ENCODE data around the gene RAB3D.
A peak's percentile ranks its signal among the peaks of the same experiment; 100 is the strongest.
"Not testable (repeated sequence)": the region's sequence is repeated elsewhere in the genome, so short reads cannot be mapped to it uniquely, and the experiment has no call there.

RAB3D gene

GRCh38 chr19:11365557-11366117 is 26.2 kb upstream of the RAB3D start:
- no peak for DNase-seq (ENCODE audit: low spot score)

- no peak for DNase-seq (ENCODE audit: low spot score)
Measured at GRCh38 chr19:11364935-11365334, 25.5 kb upstream of the RAB3D start.

- no peak for DNase-seq (ENCODE audit: low spot score)
Measured at GRCh38 chr19:11364296-11364904, 24.9 kb upstream of the RAB3D start.

GRCh38 chr19:11363881-11364280 is 24.4 kb upstream of the RAB3D start:
- DNase-seq (ENCODE audit: low spot score): no peak

DNA sequence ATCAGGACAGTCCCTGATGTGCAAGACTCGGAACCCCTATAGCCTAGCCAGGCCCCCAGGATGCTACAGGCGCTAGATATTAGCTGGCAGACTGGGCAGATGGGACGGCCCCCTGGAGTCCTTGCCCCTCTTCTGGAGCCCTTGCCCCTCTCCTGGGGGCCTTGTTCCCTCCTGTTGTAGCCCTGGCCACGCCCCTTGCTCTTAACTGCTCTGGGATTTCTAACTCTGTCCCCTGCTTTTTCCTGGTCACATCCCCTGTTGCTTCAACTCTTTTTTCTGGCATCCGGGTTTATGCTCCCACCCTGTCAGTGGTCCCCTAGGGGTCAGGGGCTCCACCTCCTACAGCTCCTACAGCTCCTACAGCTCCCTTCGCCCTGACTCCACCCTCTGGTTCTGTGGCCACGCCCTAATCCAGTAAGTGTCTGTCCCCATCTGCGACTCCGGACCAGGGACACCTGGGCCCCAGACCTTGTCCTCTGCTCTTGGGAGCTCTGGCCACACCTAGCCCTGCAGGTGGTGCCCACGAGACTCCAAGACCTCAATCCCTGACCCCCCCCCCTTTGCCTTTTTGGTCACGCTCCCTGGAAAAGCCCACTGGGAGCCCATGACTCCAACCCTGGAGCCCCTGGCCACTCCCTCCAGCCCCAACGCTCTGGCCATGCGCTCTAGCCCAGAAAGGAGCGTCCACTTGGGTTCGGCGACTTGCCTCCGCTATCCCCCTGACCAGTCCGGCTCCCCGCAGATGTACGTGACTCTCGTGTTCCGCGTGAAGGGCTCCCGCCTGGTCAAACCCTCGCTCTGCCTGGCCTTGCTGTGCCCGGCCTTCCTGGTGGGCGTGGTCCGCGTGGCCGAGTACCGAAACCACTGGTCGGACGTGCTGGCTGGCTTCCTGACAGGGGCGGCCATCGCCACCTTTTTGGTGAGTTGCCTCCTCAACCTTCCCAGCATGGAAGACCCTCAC is 22.6 kb upstream of the RAB3D start:
- peak; percentile 77 for DNase-seq (ENCODE audit: low spot score)

DNA sequence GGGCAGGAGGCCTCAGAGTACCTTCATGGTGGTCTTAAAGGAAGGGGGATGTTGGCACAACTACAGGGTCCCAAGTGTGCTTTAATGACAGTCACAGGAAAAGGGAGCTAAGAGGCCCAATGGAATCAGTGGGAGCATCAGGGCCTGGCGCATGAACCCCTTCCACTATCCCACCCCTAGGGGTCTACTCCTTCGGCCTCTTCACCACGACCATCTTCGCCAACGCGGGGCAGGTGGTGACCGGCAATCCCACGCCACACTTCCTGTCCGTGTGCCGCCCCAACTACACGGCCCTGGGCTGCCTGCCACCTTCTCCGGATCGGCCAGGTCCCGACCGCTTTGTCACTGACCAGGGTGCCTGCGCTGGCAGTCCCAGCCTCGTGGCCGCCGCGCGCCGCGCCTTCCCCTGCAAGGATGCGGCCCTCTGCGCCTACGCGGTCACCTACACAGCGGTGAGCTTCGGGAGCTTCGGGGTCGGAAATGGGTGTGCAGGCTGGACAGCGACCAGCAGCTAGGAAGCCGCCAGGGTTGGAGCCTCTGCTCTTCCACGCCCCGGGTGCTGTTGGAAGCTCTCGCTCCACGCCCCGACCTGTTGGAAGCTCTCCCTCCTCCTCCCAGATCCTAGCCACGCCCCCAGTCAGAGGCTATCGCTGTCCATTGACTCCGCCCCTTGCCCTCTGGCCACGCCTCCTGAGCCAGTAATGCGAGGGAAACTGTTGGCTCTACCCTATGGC is 21.7 kb upstream of the RAB3D start:
- DNase-seq (ENCODE audit: low spot score): peak; percentile 94

GRCh38 chr19:11359421-11359820 is 20.0 kb upstream of the RAB3D start:
- no peak for DNase-seq (ENCODE audit: low spot score)

DNA sequence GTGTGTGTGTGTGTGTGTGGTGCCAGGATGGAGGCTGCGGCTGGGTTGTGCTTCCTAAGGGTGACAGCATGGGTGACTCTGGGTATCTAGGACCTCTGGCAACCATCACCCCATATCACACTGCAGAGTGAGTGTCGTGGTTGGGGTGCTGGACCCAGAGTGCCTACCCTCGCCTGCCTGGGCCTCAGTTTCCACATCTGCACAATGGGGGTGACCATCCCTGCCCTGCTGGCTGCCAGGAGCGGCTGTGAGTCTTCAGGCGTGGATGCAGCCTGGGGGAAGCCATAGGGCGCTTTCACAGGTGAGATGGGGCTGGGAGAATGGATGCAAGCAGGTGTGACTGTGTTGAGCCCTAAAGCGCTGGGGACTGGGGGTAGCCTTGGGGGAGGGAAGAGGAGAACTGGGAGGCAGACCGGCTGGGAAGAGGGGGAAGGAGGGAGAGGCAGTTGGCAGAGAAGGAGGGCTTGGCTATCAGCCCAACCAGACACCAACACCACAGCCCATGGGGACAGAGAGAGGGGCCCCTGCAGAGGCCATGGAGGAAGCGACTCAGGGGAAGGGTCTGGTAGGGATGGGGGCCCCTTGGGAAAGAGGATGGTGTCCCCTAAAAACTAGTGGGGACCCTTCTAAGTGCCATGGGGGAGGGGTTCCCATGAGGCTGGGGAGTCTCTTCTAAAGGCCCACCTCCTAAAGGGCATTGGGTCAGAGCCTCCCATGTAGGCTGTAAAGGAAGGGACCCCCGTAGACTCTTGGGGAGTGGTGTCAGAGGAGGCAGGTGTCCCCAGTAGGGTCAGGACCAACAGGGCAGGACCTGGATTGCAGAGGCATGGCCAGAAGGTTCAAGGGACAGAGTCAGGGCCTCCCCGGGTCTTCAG is 17.5 kb upstream of the RAB3D start:
- peak; percentile 3 for DNase-seq (ENCODE audit: low spot score)

DNA sequence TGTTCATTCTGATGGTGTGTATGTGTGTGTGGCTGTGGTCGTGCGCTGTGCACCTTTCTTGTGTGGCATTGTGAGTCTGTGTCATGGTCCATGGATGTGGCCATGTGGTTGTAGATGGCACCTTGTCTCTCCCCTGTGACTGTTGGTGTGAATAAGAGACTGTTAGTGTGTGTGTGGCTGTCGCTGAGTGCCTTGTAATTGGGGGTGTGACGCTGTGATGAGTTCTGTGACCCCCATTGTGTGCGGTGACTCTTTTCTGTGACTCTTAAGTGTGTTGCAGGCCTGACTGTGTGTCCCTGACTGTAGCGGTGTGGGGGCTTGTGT is 16.6 kb upstream of the RAB3D start:
- DNase-seq (ENCODE audit: low spot score): no peak

DNA sequence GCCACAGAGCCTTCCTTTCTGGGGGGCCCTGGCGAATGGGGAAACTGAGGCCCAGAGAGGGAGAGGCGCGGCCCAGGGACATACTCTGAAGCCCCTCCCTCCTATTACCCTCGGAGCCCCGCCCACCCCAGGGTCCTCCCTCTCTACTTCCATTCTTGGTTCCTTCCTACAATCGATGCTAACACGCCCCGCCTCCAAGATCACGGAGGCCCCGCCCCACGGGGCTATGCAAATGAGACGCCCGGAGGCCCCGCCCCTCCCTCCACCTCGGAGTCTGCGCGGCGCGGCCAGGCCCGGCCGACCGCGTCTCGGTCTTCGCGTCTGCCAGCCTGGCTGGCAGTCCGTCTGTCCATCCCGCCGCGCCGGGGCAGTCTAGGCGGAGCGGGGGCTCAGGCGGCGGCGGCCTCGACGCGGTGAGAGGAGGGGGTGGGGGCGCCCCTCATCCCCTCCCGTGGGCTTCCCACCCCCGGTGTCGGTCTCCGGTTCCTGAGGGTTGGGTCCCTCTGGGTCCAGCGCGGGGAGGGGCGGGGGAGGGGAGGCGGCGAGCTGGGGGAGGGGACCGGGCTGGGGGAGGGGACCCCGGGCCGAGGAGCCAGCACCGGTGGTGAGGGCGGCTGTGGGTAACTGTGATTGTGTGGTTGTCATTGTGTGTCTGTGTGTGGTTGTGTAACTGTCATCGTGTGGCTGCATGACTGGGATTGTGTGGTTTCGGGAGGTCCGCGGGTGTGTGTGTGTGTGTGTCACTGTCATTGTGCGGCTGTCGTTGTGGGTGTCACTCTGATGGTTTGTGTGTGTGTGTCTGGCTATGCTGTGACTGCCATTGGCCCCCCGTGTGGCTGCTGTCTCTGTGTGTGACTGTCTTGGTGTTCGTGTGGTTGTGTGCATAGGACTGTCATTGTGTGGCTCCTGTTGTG is 16.0 kb upstream of the RAB3D start, which contains the start of gene PLPPR2:
Gene PLPPR2 (plus strand): TSS at position 273 of the 914 bp plus-strand sequence. CDS start 2,242 bp downstream, outside the sequence.
- DNase-seq (ENCODE audit: low spot score): peak; percentile 96

- not testable (repeated sequence) for DNase-seq (ENCODE audit: low spot score)
Measured at GRCh38 chr19:11354102-11354501, 14.6 kb upstream of the RAB3D start.

GRCh38 chr19:11349171-11349570 is 9.7 kb upstream of the RAB3D start:
- DNase-seq (ENCODE audit: low spot score): no peak

DNA sequence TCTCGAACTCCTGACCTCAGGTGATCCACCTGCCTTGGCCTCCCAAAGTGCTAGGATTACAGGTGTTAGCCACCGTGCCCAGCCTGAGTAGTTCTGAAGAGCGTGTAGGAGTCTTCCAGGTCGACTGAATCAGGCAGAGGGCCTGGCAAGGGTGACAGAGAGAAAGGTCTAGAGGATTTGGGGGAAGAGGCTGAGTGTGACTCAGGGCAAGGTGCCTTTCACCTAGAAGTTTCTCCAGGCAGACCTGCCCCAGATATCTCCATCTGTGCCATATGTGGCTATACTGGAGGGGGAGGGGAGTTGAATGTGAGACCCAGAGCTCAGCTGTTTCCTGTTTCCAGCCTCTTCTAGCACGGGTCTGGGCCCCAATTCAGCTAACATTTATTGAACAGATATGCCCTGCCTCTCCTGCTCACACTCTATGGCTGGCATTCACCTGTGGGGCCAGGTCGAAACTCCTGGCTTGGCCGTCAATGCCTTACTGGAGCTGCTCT is 8.1 kb upstream of the RAB3D start:
- no peak for DNase-seq (ENCODE audit: low spot score)

- DNase-seq (ENCODE audit: low spot score): peak; percentile 94
Measured at GRCh38 chr19:11346104-11346940, 6.9 kb upstream of the RAB3D start, which contains the start of the genes CCDC159 and TMEM205. Gene CCDC159, plus strand, starts transcription at chr19:11346519. Its CDS starts 88 bp downstream, at chr19:11346607. Gene TMEM205, minus strand, starts transcription at chr19:11346268. Its CDS starts 649 bp downstream, at chr19:11345619.

- DNase-seq (ENCODE audit: low spot score): no peak
Measured at GRCh38 chr19:11345122-11345803, 5.8 kb upstream of the RAB3D start.

DNA sequence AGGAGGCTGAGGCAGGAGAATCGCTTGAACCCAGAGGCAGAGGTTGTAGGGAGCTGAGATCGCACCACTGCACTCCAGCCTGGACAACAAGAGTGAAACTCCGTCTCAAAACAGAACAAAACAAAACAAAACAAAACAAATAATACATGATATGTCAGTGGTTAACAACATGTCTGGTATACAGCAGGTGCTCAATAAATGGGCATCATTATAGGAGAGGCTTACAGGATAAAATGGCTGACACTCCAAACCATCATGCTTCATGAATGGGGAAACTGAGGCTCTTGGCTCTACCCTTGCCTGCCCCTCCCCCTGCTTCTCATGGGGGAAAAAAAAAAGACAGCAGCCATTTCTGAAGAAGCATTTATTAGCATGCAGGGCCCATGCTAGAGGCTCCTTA is 3.0 kb upstream of the RAB3D start:
- DNase-seq (ENCODE audit: low spot score): no peak

GRCh38 chr19:11340099-11340467 is 626 bp upstream of the RAB3D start:
- DNase-seq (ENCODE audit: low spot score): not testable (repeated sequence)

DNA sequence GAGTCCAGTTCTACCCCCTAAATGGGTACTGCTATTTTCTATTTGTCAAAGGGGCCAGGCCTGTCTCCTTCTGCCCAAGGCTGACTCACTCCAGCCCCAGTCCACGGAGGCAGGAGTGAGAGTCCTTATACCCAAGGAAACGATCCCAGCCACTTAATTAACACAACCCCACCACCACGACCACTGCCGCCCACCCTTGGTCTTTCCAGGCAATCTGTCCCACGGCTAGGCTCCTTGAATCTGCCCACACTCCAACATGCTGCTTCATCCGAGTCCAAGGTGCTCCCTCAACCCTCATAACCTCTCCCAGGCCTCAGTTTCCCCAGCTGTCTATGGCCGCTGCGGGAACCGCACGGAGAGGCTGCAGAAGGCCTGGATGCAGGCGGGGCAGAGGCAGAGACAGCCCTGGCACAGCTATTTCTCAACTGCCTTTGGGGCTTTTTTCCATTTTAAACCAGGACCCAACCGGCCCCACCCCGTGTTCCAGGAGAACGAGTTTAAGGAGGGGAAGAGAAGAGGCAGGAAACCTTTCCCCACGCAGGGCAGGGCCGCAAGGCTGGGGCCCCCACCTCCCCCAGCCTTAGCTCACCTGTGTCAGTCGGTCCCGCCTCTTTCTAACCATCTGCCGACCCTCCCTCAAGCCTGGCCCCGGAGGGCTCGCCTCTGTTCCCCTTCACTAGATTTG is 746 bp downstream of the RAB3D start:
- peak; percentile 29 for DNase-seq (ENCODE audit: low spot score)

Data from iPS-NIHi11 (cell line).